ENCODE measurements around the gene PLK2.
A peak's percentile ranks its signal among the peaks of the same experiment; 100 is the strongest.

PLK2 gene

DNA sequence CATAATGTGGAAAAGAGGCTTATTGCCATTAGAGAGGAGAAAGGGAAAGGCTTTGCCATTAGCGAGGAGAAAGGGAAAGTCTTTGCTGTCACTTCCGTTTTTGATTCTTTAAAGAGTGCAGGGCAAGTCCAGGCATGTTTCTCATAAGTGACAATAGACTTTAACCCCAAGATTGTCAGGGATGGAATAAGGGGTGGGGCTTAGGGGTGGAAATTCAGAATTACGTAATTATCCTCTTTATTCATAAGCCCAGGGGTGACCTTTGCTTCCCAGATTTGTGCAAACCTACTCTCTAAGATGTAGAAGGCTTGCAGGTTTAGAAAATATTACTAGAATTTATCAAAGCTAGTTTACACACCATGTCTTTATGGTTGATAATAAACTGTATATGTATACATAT lies 2.3 kb upstream of the PLK2 start:
- H3K27me3 Mint-ChIP-seq, result peaks cover 13 to 20% of the 10 kb centered on the region in 2 donors
- ATAC-seq (replicated peaks), result no peak
- H3K4me1 Mint-ChIP-seq (ENCODE audit: low read depth in 2 of 2), result peaks cover 6 to 7% of the 10 kb centered on the region in 2 donors
- peaks cover 14% of the 10 kb centered on the region for H3K36me3 Mint-ChIP-seq (ENCODE audit: insufficient read depth)
- H3K4me3 Mint-ChIP-seq, result no peak overlapping the region
- no peaks in the 10 kb centered on the region for H3K9me3 Mint-ChIP-seq
- DNase-seq, result no peak
- no peak overlapping the region for H3K27ac Mint-ChIP-seq

DNA sequence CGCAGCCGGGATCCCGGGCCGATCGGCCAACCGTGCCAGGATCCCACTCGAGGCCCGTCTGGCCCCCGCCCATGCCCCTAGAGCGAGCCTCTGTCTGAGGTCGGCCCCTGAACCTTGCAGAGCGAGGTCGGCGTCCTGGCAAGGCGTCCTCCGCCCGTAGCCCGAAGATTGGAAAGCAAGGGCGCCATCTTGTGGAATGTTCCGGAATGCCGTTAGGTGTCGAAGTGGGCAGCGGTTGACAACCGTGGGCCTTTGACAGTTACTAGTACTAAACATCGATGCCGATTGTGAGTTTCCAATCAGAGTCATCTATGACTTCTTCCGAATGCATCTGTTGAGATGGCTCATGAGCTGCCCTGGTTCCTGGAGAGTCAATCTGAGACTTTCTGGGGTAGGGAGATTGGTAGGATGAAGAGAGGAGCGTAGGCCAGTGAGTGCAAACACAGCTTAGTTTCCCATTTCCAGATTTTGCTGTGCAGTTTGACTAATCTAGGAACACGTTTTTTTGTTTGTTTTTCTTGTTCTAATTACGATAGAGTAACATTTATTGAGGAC lies 923 bp upstream of the PLK2 start:
- Mint-ChIP-seq H3K9me3 (no peaks in the 10 kb centered on the region), H3K4me3 (peak overlapping the region; percentile 80), H3K27me3 (peaks cover 13 to 21% of the 10 kb centered on the region in 2 donors), H3K36me3 (ENCODE audit: insufficient read depth) (peaks cover 14% of the 10 kb centered on the region), H3K27ac (peak overlapping the region; percentile 58 to 73), H3K4me1 (ENCODE audit: low read depth in 2 of 2) (peaks cover 6 to 7% of the 10 kb centered on the region in 2 donors)
- ATAC-seq (replicated peaks) (peak; percentile 70), DNase-seq (peak; percentile 84 to 89 (median 88))

DNA sequence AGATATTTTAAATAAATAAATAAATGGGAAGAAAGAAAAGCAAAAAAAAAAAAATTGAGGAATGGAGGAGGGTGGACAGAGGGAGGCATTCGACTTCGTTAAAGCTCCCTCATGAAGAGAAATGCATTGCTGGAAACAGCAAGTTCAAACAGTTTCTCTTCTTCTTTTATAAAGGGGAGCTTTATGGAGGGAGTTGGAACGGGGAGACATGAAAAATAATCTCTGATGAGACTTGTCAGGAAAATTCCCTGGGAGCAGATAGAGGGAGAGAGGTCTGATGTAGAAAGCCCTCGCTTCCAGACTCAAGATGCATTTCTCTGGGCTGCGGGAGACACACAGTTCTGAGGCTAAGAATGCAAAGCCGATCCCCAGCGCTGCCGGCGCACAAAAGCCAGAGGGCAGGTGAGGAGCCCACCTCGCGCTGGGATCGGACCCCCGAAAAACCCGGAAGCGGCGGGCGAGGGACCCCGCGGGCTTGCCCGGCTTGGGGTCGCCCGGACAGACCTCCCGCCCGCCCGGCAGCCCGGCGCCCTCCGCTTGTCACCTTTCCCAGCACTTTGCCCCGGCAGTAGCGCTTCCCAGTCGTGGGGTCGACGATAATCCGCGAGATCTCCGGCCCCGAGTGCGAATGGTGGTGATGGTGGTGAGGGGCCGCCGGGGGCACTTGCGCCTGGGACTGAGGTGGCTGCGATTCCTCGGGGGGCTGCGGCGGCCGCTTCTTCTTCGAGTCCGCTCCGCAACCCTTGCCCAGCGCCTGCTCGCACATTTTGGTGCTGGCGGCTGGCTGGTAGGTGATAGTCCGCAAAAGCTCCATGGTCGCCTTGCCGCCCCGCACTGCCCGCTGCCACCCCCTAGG lies 512 bp downstream of the PLK2 start:
- Mint-ChIP-seq H3K36me3 (ENCODE audit: insufficient read depth) (peaks cover 14% of the 10 kb centered on the region), H3K4me1 (ENCODE audit: low read depth in 2 of 2) (peaks cover 6 to 7% of the 10 kb centered on the region in 2 donors), H3K9me3 (no peaks in the 10 kb centered on the region), H3K27me3 (peaks cover 13 to 21% of the 10 kb centered on the region in 2 donors), H3K4me3 (peak overlapping the region; percentile 80), H3K27ac (peak overlapping the region; percentile 58 to 73)
- DNase-seq (peak; percentile 2 to 14 (median 11)), ATAC-seq (replicated peaks) (no peak)

DNA sequence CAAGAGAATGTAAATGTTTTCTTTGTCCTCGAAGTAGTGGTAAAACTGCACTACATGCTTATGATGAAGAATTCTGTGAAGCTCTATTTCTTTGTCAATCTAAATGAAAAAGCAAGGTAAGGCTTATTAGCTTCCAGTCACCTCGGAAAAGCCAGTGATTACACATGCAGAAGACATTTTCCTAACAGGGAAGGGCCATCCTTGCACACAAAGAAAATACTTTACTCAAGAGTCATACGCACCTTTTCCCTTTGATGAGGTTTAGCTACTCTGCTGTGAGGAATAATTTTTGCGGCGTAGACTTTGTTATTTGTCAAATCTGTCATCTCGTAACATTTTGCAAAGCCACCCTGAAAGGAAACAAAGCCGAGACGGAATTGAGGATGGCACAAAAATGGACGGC lies 1.1 kb downstream of the PLK2 start:
- Mint-ChIP-seq H3K9me3 (no peaks in the 10 kb centered on the region), H3K4me1 (ENCODE audit: low read depth in 2 of 2) (peaks cover 6 to 7% of the 10 kb centered on the region in 2 donors), H3K4me3 (peak overlapping the region; percentile 80), H3K36me3 (ENCODE audit: insufficient read depth) (peaks cover 14% of the 10 kb centered on the region), H3K27ac (peak overlapping the region in 1 of 2 donors; percentile 69), H3K27me3 (peaks cover 13 to 21% of the 10 kb centered on the region in 2 donors)
- ATAC-seq (replicated peaks) (no peak), DNase-seq (no peak)

DNA sequence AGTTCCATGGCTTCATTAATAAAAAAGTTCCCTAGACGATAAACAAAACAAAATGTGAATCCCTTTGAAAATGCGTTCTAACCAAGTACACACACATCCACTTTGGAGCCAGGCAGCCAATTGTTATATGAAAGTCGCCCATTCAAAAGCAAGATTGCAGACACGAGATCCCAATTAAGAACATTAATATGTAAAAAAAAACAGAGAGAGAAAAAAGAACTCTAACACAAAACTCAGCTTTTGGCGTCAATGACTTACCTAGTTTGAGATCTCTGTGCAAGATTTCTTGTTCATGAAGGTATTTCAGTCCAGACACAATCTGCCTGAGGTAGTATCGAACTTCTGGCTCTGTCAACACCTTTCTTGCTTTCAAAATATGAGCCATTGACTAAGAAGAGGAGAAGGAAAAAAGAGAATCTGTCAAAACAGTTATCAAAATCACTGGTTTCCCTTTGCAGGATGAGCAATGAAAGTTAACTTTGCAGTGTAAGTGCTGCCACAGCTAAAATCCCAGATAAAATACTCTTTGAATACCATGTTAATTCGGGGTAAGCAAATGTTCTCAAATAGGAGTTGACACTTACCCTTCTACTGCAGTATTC lies 1.6 kb downstream of the PLK2 start:
- Mint-ChIP-seq H3K4me1 (ENCODE audit: low read depth in 2 of 2) (peaks cover 6 to 7% of the 10 kb centered on the region in 2 donors), H3K27me3 (peaks cover 13 to 21% of the 10 kb centered on the region in 2 donors), H3K36me3 (ENCODE audit: insufficient read depth) (peaks cover 14% of the 10 kb centered on the region), H3K27ac (no peak overlapping the region), H3K9me3 (no peaks in the 10 kb centered on the region), H3K4me3 (peak overlapping the region; percentile 80)
- DNase-seq (no peak), ATAC-seq (replicated peaks) (no peak)

DNA sequence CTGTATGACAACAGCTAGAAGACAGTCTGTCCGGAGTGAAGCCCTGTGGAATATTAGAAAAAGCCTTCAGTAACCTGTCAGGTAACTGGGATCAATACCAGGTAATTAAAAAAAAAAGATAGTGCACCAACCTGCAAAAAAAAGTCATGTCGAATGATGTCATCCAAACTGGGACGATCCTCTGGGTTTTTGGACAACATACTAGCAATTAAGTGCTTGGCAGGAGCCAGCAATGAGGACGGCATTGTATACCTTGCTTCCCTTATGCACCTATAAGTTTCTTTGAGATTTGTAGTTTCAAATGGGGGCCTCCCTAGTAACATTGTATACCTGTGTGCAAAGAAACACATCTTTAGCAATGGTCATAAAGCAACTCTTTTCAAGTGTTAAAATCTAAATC lies 2.8 kb downstream of the PLK2 start:
- peaks cover 21 to 28% of the 10 kb centered on the region in 2 donors for H3K27me3 Mint-ChIP-seq
- H3K36me3 Mint-ChIP-seq (ENCODE audit: insufficient read depth), result peaks cover 14% of the 10 kb centered on the region
- no peak overlapping the region for H3K27ac Mint-ChIP-seq
- no peaks in the 10 kb centered on the region for H3K9me3 Mint-ChIP-seq
- peaks cover 6 to 7% of the 10 kb centered on the region in 2 donors for H3K4me1 Mint-ChIP-seq (ENCODE audit: low read depth in 2 of 2)
- DNase-seq, result no peak
- no peak overlapping the region for H3K4me3 Mint-ChIP-seq
- ATAC-seq (replicated peaks), result no peak

DNA sequence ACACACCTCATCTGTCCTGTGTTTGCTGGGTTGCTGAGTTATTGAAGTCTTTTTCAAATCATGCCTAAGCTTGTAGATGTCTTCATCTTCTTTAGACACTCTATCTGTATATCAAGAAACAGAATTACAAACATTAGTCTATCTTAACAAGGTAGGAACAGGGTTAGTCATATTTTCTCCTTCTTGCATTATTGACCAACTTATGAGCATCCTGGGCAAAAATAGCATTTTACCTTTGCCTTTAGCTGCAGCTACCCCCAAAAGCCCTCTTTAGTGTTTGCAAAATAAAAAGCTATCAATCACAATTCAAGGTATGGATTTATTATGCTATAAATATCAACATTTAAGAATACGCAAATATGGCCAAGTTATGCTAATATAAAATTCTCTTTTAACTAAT lies 3.4 kb downstream of the PLK2 start:
- no peak overlapping the region for H3K27ac Mint-ChIP-seq
- H3K36me3 Mint-ChIP-seq (ENCODE audit: insufficient read depth), result peaks cover 14% of the 10 kb centered on the region
- H3K4me3 Mint-ChIP-seq, result no peak overlapping the region
- H3K4me1 Mint-ChIP-seq (ENCODE audit: low read depth in 2 of 2), result peaks cover 6 to 7% of the 10 kb centered on the region in 2 donors
- no peak for DNase-seq
- H3K27me3 Mint-ChIP-seq, result peaks cover 27 to 33% of the 10 kb centered on the region in 2 donors
- H3K9me3 Mint-ChIP-seq, result no peaks in the 10 kb centered on the region
- no peak for ATAC-seq (replicated peaks)

DNA sequence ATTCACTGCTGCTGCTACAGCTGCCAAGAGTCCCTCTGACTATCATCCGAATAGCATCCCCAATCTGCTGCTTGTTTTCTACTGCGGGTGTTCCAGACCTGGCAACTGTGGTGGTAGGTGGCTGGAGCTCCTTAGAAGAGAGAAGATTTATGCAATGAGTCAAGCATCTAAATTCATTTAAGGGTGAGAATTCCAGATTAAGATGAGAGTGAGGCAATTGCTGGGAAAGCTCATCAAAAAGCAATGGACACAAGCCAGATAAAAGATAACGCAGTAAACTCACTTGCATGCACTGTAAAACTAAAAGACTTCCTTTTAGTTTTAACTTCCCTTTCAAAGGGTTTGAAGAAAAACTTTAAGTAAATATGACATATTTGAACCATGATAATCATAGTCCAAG lies 3.9 kb downstream of the PLK2 start:
- peaks cover 14% of the 10 kb centered on the region for H3K36me3 Mint-ChIP-seq (ENCODE audit: insufficient read depth)
- DNase-seq, result no peak

DNA sequence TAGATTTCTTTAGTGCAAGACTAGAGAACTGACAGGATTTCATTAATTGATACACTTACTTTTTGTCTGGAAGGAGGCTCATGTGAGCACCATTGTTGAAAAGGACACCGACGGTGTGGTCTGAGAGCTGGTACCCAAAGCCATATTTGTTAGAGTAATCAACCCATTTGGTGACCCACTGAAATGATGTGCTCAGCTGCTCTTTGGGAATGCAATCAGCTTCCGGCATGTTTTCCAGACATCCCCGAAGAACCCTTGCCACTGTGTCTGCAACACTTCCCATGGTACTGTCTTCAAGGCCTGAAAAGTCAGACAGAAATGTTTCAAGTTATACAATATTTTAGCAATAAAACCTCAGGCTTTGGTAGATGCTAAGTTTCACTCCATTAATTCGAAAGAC lies 4.4 kb downstream of the PLK2 start:
- H3K4me1 Mint-ChIP-seq (ENCODE audit: low read depth in 2 of 2), result no peaks in the 10 kb centered on the region
- peaks cover 28 to 33% of the 10 kb centered on the region in 2 donors for H3K27me3 Mint-ChIP-seq
- H3K4me3 Mint-ChIP-seq, result no peak overlapping the region
- no peaks in the 10 kb centered on the region for H3K9me3 Mint-ChIP-seq
- no peak for DNase-seq
- no peak overlapping the region for H3K27ac Mint-ChIP-seq
- peaks cover 14% of the 10 kb centered on the region for H3K36me3 Mint-ChIP-seq (ENCODE audit: insufficient read depth)
- no peak for ATAC-seq (replicated peaks)

More for the DNA sequence above, 3.9 kb downstream of the PLK2 start:
- ATAC-seq (replicated peaks), result no peak
- no peaks in the 10 kb centered on the region for H3K9me3 Mint-ChIP-seq
- peaks cover 28 to 33% of the 10 kb centered on the region in 2 donors for H3K27me3 Mint-ChIP-seq
- H3K4me3 Mint-ChIP-seq, result no peak overlapping the region
- peaks cover 3 to 4% of the 10 kb centered on the region in 2 donors for H3K4me1 Mint-ChIP-seq (ENCODE audit: low read depth in 2 of 2)
- H3K27ac Mint-ChIP-seq, result no peak overlapping the region

DNA sequence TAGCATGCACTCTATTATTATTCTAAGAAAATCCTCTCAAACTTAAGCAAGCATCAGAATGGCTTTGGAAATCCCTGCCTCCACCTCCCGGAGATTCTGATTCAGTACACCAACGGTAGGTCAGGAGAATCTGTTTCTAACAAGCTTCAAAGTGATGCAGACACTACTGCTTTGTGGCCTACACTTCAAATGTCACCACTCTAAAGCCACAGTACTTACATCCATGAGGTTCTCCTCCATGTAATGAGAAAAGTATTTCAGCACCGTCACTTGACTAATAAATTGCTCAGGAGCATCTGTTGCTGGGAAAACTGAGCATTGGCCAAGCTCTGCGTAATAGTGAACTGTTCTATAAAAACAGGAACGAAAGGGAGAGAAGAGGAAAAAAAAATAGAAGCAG lies 4.8 kb downstream of the PLK2 start:
- Mint-ChIP-seq H3K9me3 (no peaks in the 10 kb centered on the region), H3K27ac (no peak overlapping the region), H3K36me3 (ENCODE audit: insufficient read depth) (peaks cover 14% of the 10 kb centered on the region), H3K4me3 (no peak overlapping the region), H3K4me1 (ENCODE audit: low read depth in 2 of 2) (no peaks in the 10 kb centered on the region), H3K27me3 (peaks cover 28 to 33% of the 10 kb centered on the region in 2 donors)
- ATAC-seq (replicated peaks) (no peak), DNase-seq (no peak)

DNA sequence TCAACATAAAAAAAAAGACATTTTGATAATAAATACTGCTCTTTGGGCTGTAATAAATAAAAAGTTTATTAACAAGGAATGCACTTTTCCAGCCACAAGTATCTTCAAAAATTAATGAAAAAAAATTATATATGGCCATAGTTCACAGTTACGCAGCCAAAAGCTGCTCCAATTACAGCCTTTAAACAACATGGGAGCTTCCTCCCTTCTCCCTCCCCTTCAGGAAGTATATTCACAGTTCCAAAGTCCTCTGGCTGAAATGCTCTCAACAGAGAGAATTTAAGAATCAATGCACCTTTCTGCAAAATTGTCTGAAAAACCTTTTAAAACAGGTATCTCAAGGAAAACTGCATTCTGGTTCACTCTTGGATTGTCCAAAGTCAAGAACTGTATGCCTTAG lies 5.9 kb downstream of the PLK2 start:
- ATAC-seq (replicated peaks), result no peak
- H3K9me3 Mint-ChIP-seq, result no peaks in the 10 kb centered on the region

DNA sequence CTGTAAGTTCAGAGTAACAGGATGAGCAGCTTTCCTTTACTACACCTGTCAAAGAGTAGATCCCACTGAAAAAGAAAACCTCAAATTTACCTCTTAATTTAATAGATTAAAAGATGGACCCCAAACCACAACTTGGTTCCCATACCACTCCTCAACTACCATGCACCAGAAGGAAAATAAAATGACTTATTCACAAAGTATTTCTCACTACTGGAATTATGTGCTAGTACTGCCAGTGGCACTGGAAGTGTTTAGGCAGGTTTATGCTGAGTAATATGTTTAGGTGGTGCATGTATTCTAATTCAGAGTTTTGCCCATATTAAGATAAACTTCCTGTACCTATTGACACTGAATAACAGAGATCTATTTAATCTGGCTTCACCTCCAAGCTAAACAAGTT lies 6.6 kb downstream of the PLK2 start:
- Mint-ChIP-seq H3K27me3 (peaks cover 19 to 23% of the 10 kb centered on the region in 2 donors), H3K9me3 (no peaks in the 10 kb centered on the region)

More for the DNA sequence above, 5.9 kb downstream of the PLK2 start:
- Mint-ChIP-seq H3K36me3 (ENCODE audit: insufficient read depth) (peaks cover 3% of the 10 kb centered on the region), H3K27me3 (peaks cover 26 to 30% of the 10 kb centered on the region in 2 donors), H3K4me1 (ENCODE audit: low read depth in 2 of 2) (no peaks in the 10 kb centered on the region), H3K27ac (no peak overlapping the region), H3K4me3 (no peak overlapping the region)
- DNase-seq, result no peak

DNA sequence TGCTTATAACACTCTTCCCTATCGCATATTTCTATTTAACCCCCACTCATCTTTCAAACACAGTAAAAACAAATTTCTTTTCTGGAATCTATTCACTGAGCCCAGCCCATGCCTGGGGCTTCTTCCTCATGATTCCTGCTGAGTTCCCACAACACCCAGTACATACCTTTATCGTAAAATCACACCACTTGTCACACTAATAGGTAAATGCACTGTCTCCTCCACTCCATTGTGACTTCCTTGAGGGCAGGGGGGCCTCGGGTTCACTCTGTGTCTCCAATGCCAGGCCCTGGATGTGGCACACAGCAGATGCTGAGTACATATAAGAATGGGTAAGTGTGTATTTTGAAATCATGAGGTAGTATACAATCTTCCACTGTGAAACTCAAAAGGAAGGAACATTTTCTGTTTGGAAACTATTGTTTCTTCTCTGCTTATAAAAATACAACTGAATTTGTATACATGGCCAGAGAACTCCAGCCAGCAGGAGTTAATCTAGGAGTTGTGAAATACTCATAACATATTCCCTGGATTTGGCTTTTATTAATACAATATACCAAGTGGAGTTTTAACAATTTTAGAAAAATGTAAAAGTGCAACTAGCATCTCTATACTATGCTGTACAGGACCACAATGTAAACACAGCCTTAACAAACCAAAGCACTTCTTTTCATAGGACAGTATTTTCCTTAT lies 7.2 kb downstream of the PLK2 start:
- H3K36me3 Mint-ChIP-seq (ENCODE audit: insufficient read depth), result no peaks in the 10 kb centered on the region
- no peak for ATAC-seq (replicated peaks)
- no peak overlapping the region for H3K27ac Mint-ChIP-seq
- no peaks in the 10 kb centered on the region for H3K9me3 Mint-ChIP-seq
- H3K27me3 Mint-ChIP-seq, result peaks cover 15 to 18% of the 10 kb centered on the region in 2 donors
- no peaks in the 10 kb centered on the region for H3K4me1 Mint-ChIP-seq (ENCODE audit: low read depth in 2 of 2)
- DNase-seq, result no peak
- no peak overlapping the region for H3K4me3 Mint-ChIP-seq

More for the DNA sequence above, 6.6 kb downstream of the PLK2 start:
- no peak overlapping the region for H3K27ac Mint-ChIP-seq
- H3K4me3 Mint-ChIP-seq, result no peak overlapping the region
- no peaks in the 10 kb centered on the region for H3K36me3 Mint-ChIP-seq (ENCODE audit: insufficient read depth)
- H3K4me1 Mint-ChIP-seq (ENCODE audit: low read depth in 2 of 2), result no peaks in the 10 kb centered on the region
- DNase-seq, result no peak
- ATAC-seq (replicated peaks), result no peak
